Loucy (cell line): Measurements from ENCODE around the gene C19orf25.

ENCODE experiments used
- H2AFZ ChIP-seq: fragments of 200-600 bp; sonication (generic); 2 replicates; pipeline ENCODE4 v1.6.0; 2016; ENCODE audit warnings: antibody characterized with exemption, mild to moderate bottlenecking, low read length, moderate library complexity
- H3F3A ChIP-seq: fragments of 200-600 bp; 2 replicates; pipeline ENCODE4 v1.6.0; 2016; ENCODE audit warnings: antibody characterized with exemption, low read depth, mild to moderate bottlenecking
- H3K27me3 ChIP-seq: fragments of 200-600 bp; sonication (generic); 2 replicates; pipeline ENCODE4 v1.6.1; 2014; ENCODE audit warnings: low read length, mild to moderate bottlenecking; ENCODE audit not compliant: insufficient read depth, poor library complexity, severe bottlenecking
- H3K36me3 ChIP-seq: fragments of 200-600 bp; sonication (generic); 2 replicates; pipeline ENCODE4 v1.6.1; 2016; ENCODE audit warnings: low read length; ENCODE audit not compliant: insufficient read depth
- H3K4me1 ChIP-seq: fragments of 200-600 bp; sonication (generic); 2 replicates; pipeline ENCODE4 v1.5.1; 2014; ENCODE audit warnings: low read length, mild to moderate bottlenecking; ENCODE audit not compliant: insufficient read depth, poor library complexity, severe bottlenecking
- H3K4me2 ChIP-seq: fragments of 200-600 bp; sonication (generic); 2 replicates; pipeline ENCODE4 v1.6.0; 2014; ENCODE audit warnings: antibody characterized with exemption, low read length, low read depth, mild to moderate bottlenecking; ENCODE audit not compliant: poor library complexity, severe bottlenecking
- H3K4me3 ChIP-seq: fragments of 200-600 bp; sonication (generic); 2 replicates; pipeline ENCODE4 v1.5.1; 2014; ENCODE audit warnings: low read length, mild to moderate bottlenecking, mixed read lengths; ENCODE audit not compliant: poor library complexity, severe bottlenecking
- H3K79me2 ChIP-seq: fragments of 200-600 bp; sonication (generic); 2 replicates; pipeline ENCODE4 v1.6.1; 2014; ENCODE audit warnings: low read length; ENCODE audit not compliant: insufficient read depth
- H3K9ac ChIP-seq: fragments of 200-600 bp; sonication (generic); 2 replicates; pipeline ENCODE4 v1.6.0; 2014; ENCODE audit warnings: mild to moderate bottlenecking, low read depth, low read length, moderate library complexity; ENCODE audit not compliant: poor library complexity, severe bottlenecking
- H3K9me2 ChIP-seq: fragments of 200-600 bp; sonication (generic); replicated peaks from 2 replicates; pipeline ENCODE4 v1.6.1; 2016; ENCODE audit warnings: low read depth, low read length, mixed read lengths
- H3K9me3 ChIP-seq: fragments of 200-600 bp; sonication (generic); 2 replicates; pipeline ENCODE4 v1.6.1; 2014; ENCODE audit warnings: mild to moderate bottlenecking, antibody characterized with exemption, low read length, low read depth; ENCODE audit not compliant: insufficient read depth
- H4K20me1 ChIP-seq: fragments of 200-600 bp; sonication (generic); 2 replicates; pipeline ENCODE4 v1.6.0; 2014; ENCODE audit warnings: antibody characterized with exemption, low read length, mild to moderate bottlenecking; ENCODE audit not compliant: insufficient read depth, poor library complexity, severe bottlenecking
- CTCF ChIP-seq: fragments of 200-600 bp; sonication (generic); conservative IDR thresholded peaks from 2 replicates; pipeline ENCODE4 v1.5.1; 2014; ENCODE audit warnings: mild to moderate bottlenecking, antibody characterized with exemption, low read length
- EZH2phosphoT487 ChIP-seq: fragments of 200-600 bp; IDR thresholded peaks from 2 replicates; pipeline ENCODE4 v1.6.1; 2018; ENCODE audit warnings: antibody characterized with exemption, mild to moderate bottlenecking, moderate library complexity, borderline replicate concordance

Gene C19orf25

GRCh38 chr19:1507192-1507660 lies 28.2 kb upstream of the C19orf25 start:
- H3K4me1 ChIP-seq = peaks cover 8% of the 10 kb centered on the region
- no peaks in the 10 kb centered on the region for H3K36me3 ChIP-seq
- H3K9me3 ChIP-seq = no peaks in the 10 kb centered on the region
- no peaks in the 10 kb centered on the region for H3K79me2 ChIP-seq
- H3K27me3 ChIP-seq = no peaks in the 10 kb centered on the region
- 0 out of 2 replicates have a peak, but pooled peaks cover 4% of the 10 kb centered on the region for H3F3A ChIP-seq
- no peaks in the 10 kb centered on the region for H4K20me1 ChIP-seq
- H3K4me2 ChIP-seq = peak overlapping the region; percentile 59
- H2AFZ ChIP-seq = no peak overlapping the region
- no peak for TF ChIP-seq CTCF
- TF ChIP-seq EZH2phosphoT487 = no peak
- H3K4me3 ChIP-seq = peak overlapping the region; percentile 36
- no peak overlapping the region for H3K9ac ChIP-seq
- H3K9me2 ChIP-seq = no peaks in the 10 kb centered on the region

GRCh38 chr19:1505991-1506881 lies 27.2 kb upstream of the C19orf25 start:
- Histone ChIP-seq H3K4me2 (no peak overlapping the region), H3F3A (0 out of 2 replicates have a peak, but pooled peaks cover 5% of the 10 kb centered on the region), H4K20me1 (no peaks in the 10 kb centered on the region), H3K9me2 (no peaks in the 10 kb centered on the region), H3K9ac (no peak overlapping the region), H3K27me3 (no peaks in the 10 kb centered on the region), H2AFZ (no peak overlapping the region), H3K9me3 (no peaks in the 10 kb centered on the region), H3K79me2 (no peaks in the 10 kb centered on the region), H3K4me3 (no peak overlapping the region), H3K4me1 (peaks cover 8% of the 10 kb centered on the region), H3K36me3 (no peaks in the 10 kb centered on the region)
- TF ChIP-seq CTCF = no peak

- no peak overlapping the region for H3K9ac ChIP-seq
- no peaks in the 10 kb centered on the region for H3K27me3 ChIP-seq
- no peaks in the 10 kb centered on the region for H3K9me3 ChIP-seq
- no peaks in the 10 kb centered on the region for H3K79me2 ChIP-seq
- no peak overlapping the region for H3K4me3 ChIP-seq
- H4K20me1 ChIP-seq = no peaks in the 10 kb centered on the region
- no peaks in the 10 kb centered on the region for H3K9me2 ChIP-seq
- TF ChIP-seq CTCF = no peak
- TF ChIP-seq EZH2phosphoT487 = no peak
- peaks cover 8% of the 10 kb centered on the region for H3K4me1 ChIP-seq
- no peaks in the 10 kb centered on the region for H3K36me3 ChIP-seq
- no peak overlapping the region for H3K4me2 ChIP-seq
- H3F3A ChIP-seq = 0 out of 2 replicates have a peak, but pooled peaks cover 6% of the 10 kb centered on the region
- H2AFZ ChIP-seq = no peak overlapping the region
These were observed 26.0 kb upstream of the C19orf25 start for GRCh38 chr19:1505012-1505411.
